ENCODE results near the gene GINS3.

DNA sequence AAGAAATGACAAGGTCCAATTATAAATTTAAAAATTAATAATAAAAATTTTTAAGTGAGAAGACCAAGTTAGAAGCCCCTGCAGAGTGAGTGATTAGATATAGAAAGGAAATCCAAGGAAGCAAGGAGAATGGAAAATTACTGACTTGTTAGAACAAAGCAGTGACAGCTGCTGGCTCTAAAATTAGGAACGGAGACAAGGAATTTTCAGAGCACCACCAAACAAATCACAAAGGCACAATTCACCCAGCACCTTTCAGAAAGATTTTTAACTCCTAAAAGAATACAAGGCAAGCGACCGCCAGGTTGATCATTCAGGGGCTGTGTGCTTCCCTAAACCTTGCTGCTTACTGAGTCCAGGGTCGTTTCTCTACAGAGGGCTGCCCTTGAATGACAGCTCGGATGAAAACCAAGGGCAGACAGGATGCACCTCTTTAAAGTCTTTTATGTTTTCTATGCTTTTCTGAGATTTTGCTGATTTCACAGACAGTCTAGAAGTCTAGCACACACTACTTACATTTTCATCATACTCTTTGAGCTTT, 45.4 kb upstream of the GINS3 start:
- TF ChIP-seq EZH2 (IDR thresholded peaks at IDR 0.05; ENCODE audit: low read length), result no peak
- TF ChIP-seq, protein P1, sequence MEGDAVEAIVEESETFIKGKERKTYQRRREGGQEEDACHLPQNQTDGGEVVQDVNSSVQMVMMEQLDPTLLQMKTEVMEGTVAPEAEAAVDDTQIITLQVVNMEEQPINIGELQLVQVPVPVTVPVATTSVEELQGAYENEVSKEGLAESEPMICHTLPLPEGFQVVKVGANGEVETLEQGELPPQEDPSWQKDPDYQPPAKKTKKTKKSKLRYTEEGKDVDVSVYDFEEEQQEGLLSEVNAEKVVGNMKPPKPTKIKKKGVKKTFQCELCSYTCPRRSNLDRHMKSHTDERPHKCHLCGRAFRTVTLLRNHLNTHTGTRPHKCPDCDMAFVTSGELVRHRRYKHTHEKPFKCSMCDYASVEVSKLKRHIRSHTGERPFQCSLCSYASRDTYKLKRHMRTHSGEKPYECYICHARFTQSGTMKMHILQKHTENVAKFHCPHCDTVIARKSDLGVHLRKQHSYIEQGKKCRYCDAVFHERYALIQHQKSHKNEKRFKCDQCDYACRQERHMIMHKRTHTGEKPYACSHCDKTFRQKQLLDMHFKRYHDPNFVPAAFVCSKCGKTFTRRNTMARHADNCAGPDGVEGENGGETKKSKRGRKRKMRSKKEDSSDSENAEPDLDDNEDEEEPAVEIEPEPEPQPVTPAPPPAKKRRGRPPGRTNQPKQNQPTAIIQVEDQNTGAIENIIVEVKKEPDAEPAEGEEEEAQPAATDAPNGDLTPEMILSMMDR (optimal IDR thresholded peaks at IDR 0.05 in 1 of 3, IDR thresholded peaks at IDR 0.05 in 1 of 3, conservative IDR thresholded peaks at IDR 0.05 in 1 of 3; ENCODE audit: extremely low read depth in 1 of 3, insufficient read depth in 2 of 3, low read length in 3 of 3), result no peak

Measured in keratinocyte (primary cell).